Stimulated activated naive CD8-positive, alpha-beta T cell treated with anti-CD3 and anti-CD28 coated beads, Interleukin-15, amount 100 ng/mL, for 72 hours (primary cell): Measurements from ENCODE around the gene CCND1.
A peak's percentile ranks its signal among the peaks of the same experiment; 100 is the strongest.
"Not testable (repeated sequence)": the region's sequence is repeated elsewhere in the genome, so short reads cannot be mapped to it uniquely, and the experiment has no call there.

Experiments used
- ATAC-seq: fragments of 150-1000 bp; cut with Tn5 transposase; 2 replicates; pipeline ENCODE4 v1.10.0; 2021; ENCODE audit warnings: mild to moderate bottlenecking, moderate library complexity
- DNase-seq, 2 donors: peaks; one replicate each; pipeline ENCODE4 v3.0.0; 2021 to 2022
- H3K27ac Mint-ChIP-seq, 2 donors: one replicate each; pipeline ENCODE4 v1.8.0; 2022; ENCODE audit warnings: mild to moderate bottlenecking in 2 of 2, mixed read lengths in 2 of 2, moderate library complexity in 2 of 2
- H3K27me3 Mint-ChIP-seq: one replicate; pipeline ENCODE4 v1.8.0; 2022; ENCODE audit warnings: mixed read lengths
- H3K4me1 Mint-ChIP-seq: one replicate; pipeline ENCODE4 v1.8.0; 2022; ENCODE audit warnings: mild to moderate bottlenecking, mixed read lengths
- H3K4me3 Mint-ChIP-seq, 2 donors: one replicate each; pipeline ENCODE4 v1.8.0; 2022; ENCODE audit warnings: mild to moderate bottlenecking in 2 of 2, mixed read lengths in 2 of 2, moderate library complexity in 1 of 2
- H3K9me3 Mint-ChIP-seq, 2 donors: one replicate each; pipeline ENCODE4 v1.8.0; 2022; ENCODE audit warnings: mixed read lengths in 2 of 2

CCND1 gene

DNA sequence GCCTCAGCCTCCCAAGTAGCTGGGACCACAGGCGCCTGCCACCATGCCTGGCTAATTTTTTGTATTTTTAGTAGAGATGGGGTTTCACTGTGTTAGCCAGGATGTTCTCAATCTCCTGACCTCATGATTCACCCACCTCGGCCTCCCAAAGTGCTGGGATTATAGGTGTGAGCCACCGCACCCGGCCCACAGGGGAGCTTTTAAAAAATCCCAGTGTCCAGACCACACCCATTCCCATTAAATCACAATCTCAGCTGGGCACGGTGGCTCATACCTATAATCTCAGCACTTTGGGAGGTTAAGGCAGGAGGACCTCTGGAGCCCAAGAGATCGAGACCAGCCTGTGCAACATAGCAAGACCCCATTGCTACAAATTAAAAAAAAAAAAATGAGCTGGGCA is 55.0 kb downstream of the CCND1 start:
- peaks cover 0 to 11% of the 10 kb centered on the region in 2 donors for H3K9me3 Mint-ChIP-seq

GRCh38 chr11:69696749-69697468 is 56.0 kb downstream of the CCND1 start:
- H3K27me3 Mint-ChIP-seq: peaks cover 84% of the 10 kb centered on the region
- no peak for DNase-seq

More for the DNA sequence above, 55.0 kb downstream of the CCND1 start:
- H3K4me3 Mint-ChIP-seq, ATAC-seq, H3K27ac Mint-ChIP-seq, DNase-seq, H3K4me1 Mint-ChIP-seq: not testable (repeated sequence)
- peaks cover 80% of the 10 kb centered on the region for H3K27me3 Mint-ChIP-seq

GRCh38 chr11:69697469-69697843 is 56.5 kb downstream of the CCND1 start:
- ATAC-seq: no peak
- DNase-seq: no peak
- H3K4me1 Mint-ChIP-seq: peaks cover 5% of the 10 kb centered on the region
- no peak overlapping the region for H3K4me3 Mint-ChIP-seq
- peaks cover 0 to 3% of the 10 kb centered on the region in 2 donors for H3K9me3 Mint-ChIP-seq
- peaks cover 84% of the 10 kb centered on the region for H3K27me3 Mint-ChIP-seq
- no peak overlapping the region for H3K27ac Mint-ChIP-seq

More at GRCh38 chr11:69696749-69697468, 56.0 kb downstream of the CCND1 start:
- no peak overlapping the region for H3K4me3 Mint-ChIP-seq
- H3K9me3 Mint-ChIP-seq: peaks cover 0 to 8% of the 10 kb centered on the region in 2 donors
- peaks cover 5% of the 10 kb centered on the region for H3K4me1 Mint-ChIP-seq
- ATAC-seq: no peak
- H3K27ac Mint-ChIP-seq: no peak overlapping the region

- DNase-seq (no peak), ATAC-seq (no peak)
- H3K27ac Mint-ChIP-seq: no peak overlapping the region
- peaks cover 8% of the 10 kb centered on the region for H3K4me1 Mint-ChIP-seq
- H3K4me3 Mint-ChIP-seq: no peak overlapping the region
- no peaks in the 10 kb centered on the region for H3K9me3 Mint-ChIP-seq
- H3K27me3 Mint-ChIP-seq: peaks cover 84% of the 10 kb centered on the region
These were observed 56.9 kb downstream of the CCND1 start for GRCh38 chr11:69697861-69698260.

- Mint-ChIP-seq H3K4me3 (no peak overlapping the region), H3K27me3 (peaks cover 86% of the 10 kb centered on the region), H3K27ac (no peak overlapping the region), H3K9me3 (no peaks in the 10 kb centered on the region), H3K4me1 (peaks cover 13% of the 10 kb centered on the region)
- no peak for ATAC-seq
- no peak for DNase-seq
These were observed 57.4 kb downstream of the CCND1 start for GRCh38 chr11:69698362-69698761.

GRCh38 chr11:69699213-69699612 is 58.3 kb downstream of the CCND1 start:
- Mint-ChIP-seq H3K9me3 (no peaks in the 10 kb centered on the region), H3K4me3 (no peak overlapping the region), H3K27me3 (peaks cover 87% of the 10 kb centered on the region), H3K4me1 (peaks cover 14% of the 10 kb centered on the region), H3K27ac (peak overlapping the region in 1 of 2 donors; percentile 54)
- DNase-seq: no peak
- no peak for ATAC-seq

GRCh38 chr11:69700278-69701140 is 59.6 kb downstream of the CCND1 start:
- Mint-ChIP-seq H3K4me3 (no peak overlapping the region), H3K9me3 (no peaks in the 10 kb centered on the region), H3K27me3 (peaks cover 90% of the 10 kb centered on the region), H3K4me1 (peaks cover 23% of the 10 kb centered on the region), H3K27ac (no peak overlapping the region)
- no peak for DNase-seq
- ATAC-seq: no peak

GRCh38 chr11:69702239-69702691 is 61.3 kb downstream of the CCND1 start:
- Mint-ChIP-seq H3K4me3 (no peak overlapping the region), H3K4me1 (peaks cover 31% of the 10 kb centered on the region), H3K9me3 (no peaks in the 10 kb centered on the region), H3K27ac (no peak overlapping the region), H3K27me3 (peaks cover 90% of the 10 kb centered on the region)
- DNase-seq (no peak), ATAC-seq (no peak)

- peaks cover 91% of the 10 kb centered on the region for H3K27me3 Mint-ChIP-seq
- H3K4me1 Mint-ChIP-seq: peaks cover 31% of the 10 kb centered on the region
- no peak for DNase-seq
- H3K9me3 Mint-ChIP-seq: no peaks in the 10 kb centered on the region
- peak overlapping the region; percentile 22 to 42 for H3K4me3 Mint-ChIP-seq
- no peak overlapping the region for H3K27ac Mint-ChIP-seq
- no peak for ATAC-seq
These were observed 62.0 kb downstream of the CCND1 start for GRCh38 chr11:69702769-69703452.

DNA sequence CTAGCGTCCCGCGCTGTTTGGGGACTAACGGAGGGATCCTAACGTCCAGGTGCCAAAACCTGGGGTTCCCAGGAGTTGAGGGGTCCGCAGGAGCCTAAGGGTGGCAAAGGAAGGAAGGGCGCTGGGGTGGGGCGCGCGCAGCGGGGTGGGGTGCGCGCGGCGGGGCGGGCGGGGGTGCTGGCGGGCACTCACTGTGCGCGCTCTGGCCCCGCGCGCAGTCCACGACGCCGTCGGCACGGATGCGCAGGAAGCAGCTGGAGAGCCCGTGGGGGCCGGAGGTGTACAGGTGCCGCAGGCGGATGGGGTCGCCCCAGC is 62.5 kb downstream of the CCND1 start:
- DNase-seq (no peak), ATAC-seq (no peak)
- Mint-ChIP-seq H3K4me3 (peak overlapping the region; percentile 22 to 42), H3K27ac (no peak overlapping the region), H3K4me1 (peaks cover 31% of the 10 kb centered on the region), H3K27me3 (peaks cover 88% of the 10 kb centered on the region), H3K9me3 (no peaks in the 10 kb centered on the region)
